Testis (tissue), 3 donors: ENCODE measurements around the gene YJEFN3. TPM values are rescaled to one million over a fixed set of nuclear protein-coding genes. Genes with fewer than 3 reads are reported as not detected.

ENCODE experiments used
- DNase-seq: peaks from one replicate; pipeline ENCODE4 v3.0.0-alpha.2; 2019
- H3K27ac ChIP-seq, 2 donors: fragments of 200-600 bp; sonication (generic); one replicate each; pipeline ENCODE4 v1.5.1; 2019
- H3K27me3 ChIP-seq: fragments of 200-600 bp; sonication (generic); one replicate; pipeline ENCODE4 v1.5.1; 2019
- H3K36me3 ChIP-seq: fragments of 200-600 bp; sonication (generic); one replicate; pipeline ENCODE4 v1.5.1; 2017; ENCODE audit warnings: low read depth; ENCODE audit errors: missing control alignments
- H3K4me1 ChIP-seq: fragments of 200-600 bp; sonication (generic); one replicate; pipeline ENCODE4 v1.5.1; 2019
- H3K4me3 ChIP-seq, 2 donors: fragments of 200-600 bp; sonication (generic); one replicate each; pipeline ENCODE4 v1.5.1; 2017 to 2019
- H3K9me3 ChIP-seq: fragments of 200-600 bp; sonication (generic); one replicate; pipeline ENCODE4 v1.5.1; 2017
- CTCF ChIP-seq, 3 experiments: fragments of 450-650 bp in 2 of 3; fragments of 200-600 bp in 1 of 3; sonication (generic) in 1 of 3; IDR thresholded peaks; one replicate each; pipeline ENCODE4 v1.5.1; 2016 to 2019; ENCODE audit warnings: antibody characterized with exemption in 3 of 3, mild to moderate bottlenecking in 2 of 3, moderate library complexity in 1 of 3
- POLR2A ChIP-seq: fragments of 450-650 bp; IDR thresholded peaks from one replicate; pipeline ENCODE4 v1.6.1; 2017; ENCODE audit warnings: antibody characterized with exemption, mild to moderate bottlenecking, moderate library complexity
- WGBS, 2 donors: methylation state at CpG; one replicate each; pipeline ENCODE4 v1.1.5; 2018; 5-methylcytosine and 5-hydroxymethylcytosine counted together
- intact Hi-C: fragments of 100-400 bp; cut with DNase I; formaldehyde crosslinking; loops from one replicate; pipeline ENCODE4 v1.15.1; 2023; ENCODE audit warnings: low total_unique reads
- polyA plus RNA-seq: library from polyadenylated mRNA; stranded (reverse); fragments of 350-450 nt; fragmentation: Illumina TruSeq; extraction: RNeasy Lipid Tissue Mini Kit (QIAGEN cat#74804); gene quantifications from one replicate; pipeline ENCODE4 v1.2.3, GENCODE V29; 2014; ENCODE audit warnings: low read depth, low replicate concordance; ENCODE audit not compliant: insufficient read depth
- total RNA-seq, 2 donors: library from RNA; depleted of rRNA; stranded (reverse); fragments of >200 nt; gene quantifications; one replicate each; pipeline ENCODE4 v1.2.3, GENCODE V29; 2016

YJEFN3 gene
- total and polyA plus RNA-seq, 3 donors from 2014 or later, result 24.2 to 49.1 (median 29.3) TPM

- H3K9me3 ChIP-seq, result no peaks in the 10 kb centered on the region
- intact Hi-C loops, result no loop called here
- H3K4me3 ChIP-seq, result no peak overlapping the region
- H3K27ac ChIP-seq, result no peak overlapping the region
- no peaks in the 10 kb centered on the region for H3K27me3 ChIP-seq
- WGBS, 2 donors, result 92% methylated on average over 9 of the region's 9 CpGs
- no peaks in the 10 kb centered on the region for H3K36me3 ChIP-seq
- no peak for TF ChIP-seq POLR2A
- no peak for TF ChIP-seq CTCF (IDR thresholded peaks at IDR 0.05)
- H3K4me1 ChIP-seq, result peaks cover 17% of the 10 kb centered on the region
- DNase-seq, result no peak
Observed at GRCh38 chr19:19527371-19527656, 1.4 kb upstream of the YJEFN3 start.

- WGBS, 2 donors, result 72 to 89% methylated on average over 19 to 27 of the region's 27 CpGs
- intact Hi-C loops, result no loop called here
- Histone ChIP-seq H3K36me3 (no peaks in the 10 kb centered on the region), H3K4me1 (peaks cover 20% of the 10 kb centered on the region), H3K4me3 (peak overlapping the region in 1 of 2 donors; percentile 48), H3K27ac (no peak overlapping the region), H3K27me3 (no peaks in the 10 kb centered on the region), H3K9me3 (no peaks in the 10 kb centered on the region)
- TF ChIP-seq CTCF (IDR thresholded peaks at IDR 0.05), result no peak
- TF ChIP-seq POLR2A, result no peak
- DNase-seq, result no peak
Observed at GRCh38 chr19:19527674-19528625, 761 bp upstream of the YJEFN3 start.

- no peak for TF ChIP-seq POLR2A
- 70 to 79% methylated on average over 7 to 11 of the region's 11 CpGs for WGBS, 2 donors
- intact Hi-C loops, result loop anchor here (5.0 kb wide), 1 partner anchor 117 kb away; no protein-coding TSS in a partner anchor
- H3K27me3 ChIP-seq, result no peaks in the 10 kb centered on the region
- no peak overlapping the region for H3K27ac ChIP-seq
- H3K4me3 ChIP-seq, result no peak overlapping the region
- peaks cover 20% of the 10 kb centered on the region for H3K4me1 ChIP-seq
- H3K36me3 ChIP-seq, result no peaks in the 10 kb centered on the region
- H3K9me3 ChIP-seq, result no peaks in the 10 kb centered on the region
- DNase-seq, result no peak
Observed at GRCh38 chr19:19529783-19530422, 1.2 kb downstream of the YJEFN3 start.

- no peak overlapping the region for H3K4me3 ChIP-seq
- peaks cover 18% of the 10 kb centered on the region for H3K4me1 ChIP-seq
- no peaks in the 10 kb centered on the region for H3K36me3 ChIP-seq
- H3K27ac ChIP-seq, result no peak overlapping the region
- intact Hi-C loops, result loop anchor here (5.0 kb wide), 1 partner anchor 117 kb away; no protein-coding TSS in a partner anchor
- TF ChIP-seq POLR2A, result no peak
- TF ChIP-seq CTCF (IDR thresholded peaks at IDR 0.05), result no peak
- WGBS, 2 donors, result 62% methylated on average over 9 of the region's 9 CpGs
- no peaks in the 10 kb centered on the region for H3K27me3 ChIP-seq
- H3K9me3 ChIP-seq, result no peaks in the 10 kb centered on the region
- no peak for DNase-seq
Observed at GRCh38 chr19:19530423-19530804, 1.7 kb downstream of the YJEFN3 start.

DNA sequence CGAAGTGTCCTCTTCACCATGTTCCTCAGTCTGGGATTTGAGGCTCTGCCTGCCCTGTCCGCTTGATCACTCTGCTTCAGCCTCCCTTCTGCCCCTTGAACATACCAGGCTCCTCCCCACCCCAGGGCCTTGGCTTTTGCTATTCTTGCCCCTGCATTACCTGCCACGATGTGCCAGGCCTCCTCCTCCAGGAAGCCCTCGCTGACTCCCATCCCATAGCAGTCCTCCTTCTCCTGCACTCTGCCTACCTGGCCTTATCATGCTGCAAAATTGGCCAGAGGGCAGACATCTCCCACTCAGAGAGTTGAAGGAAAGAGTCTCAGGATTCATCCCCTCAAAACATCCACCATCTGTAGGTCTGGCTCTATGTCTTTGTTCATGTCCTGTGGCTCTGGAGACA, 2.2 kb downstream of the YJEFN3 start:
- H3K36me3 ChIP-seq, result no peaks in the 10 kb centered on the region
- intact Hi-C loops, result loop anchor here (5.0 kb wide), 1 partner anchor 116 kb away; no protein-coding TSS in a partner anchor
- no peaks in the 10 kb centered on the region for H3K27me3 ChIP-seq
- DNase-seq, result no peak
- TF ChIP-seq POLR2A, result no peak
- no peak for TF ChIP-seq CTCF (IDR thresholded peaks at IDR 0.05)
- no peak overlapping the region for H3K4me3 ChIP-seq
- WGBS, 2 donors, result 83 to 84% methylated on average over 4 of the region's 4 CpGs
- no peak overlapping the region for H3K27ac ChIP-seq
- peaks cover 15% of the 10 kb centered on the region for H3K4me1 ChIP-seq
- H3K9me3 ChIP-seq, result no peaks in the 10 kb centered on the region
